ENCODE results near the gene MYB.
A peak's percentile ranks its signal among the peaks of the same experiment; 100 is the strongest.

The MYB gene

GRCh38 chr6:135189344-135189743 lies 8.2 kb downstream of the MYB start:
- no peak for DNase-seq (ENCODE audit: low spot score)

GRCh38 chr6:135191508-135192255 lies 10.6 kb downstream of the MYB start:
- DNase-seq (ENCODE audit: low spot score), result no peak

- DNase-seq (ENCODE audit: low spot score), result no peak
Measured at GRCh38 chr6:135192256-135193174, 11.4 kb downstream of the MYB start.

- no peak for DNase-seq (ENCODE audit: low spot score)
Measured at GRCh38 chr6:135193221-135193620, 12.1 kb downstream of the MYB start.

- DNase-seq (ENCODE audit: low spot score), result no peak
Measured at GRCh38 chr6:135195041-135195440, 13.9 kb downstream of the MYB start.

GRCh38 chr6:135195522-135195921 lies 14.4 kb downstream of the MYB start:
- no peak for DNase-seq (ENCODE audit: low spot score)

- DNase-seq (ENCODE audit: low spot score), result no peak
Measured at GRCh38 chr6:135196739-135197510, 15.8 kb downstream of the MYB start.

- DNase-seq (ENCODE audit: low spot score), result no peak
Measured at GRCh38 chr6:135202836-135203235, 21.7 kb downstream of the MYB start.

GRCh38 chr6:135204951-135205350 lies 23.8 kb downstream of the MYB start:
- no peak for DNase-seq (ENCODE audit: low spot score)

- DNase-seq (ENCODE audit: low spot score), result no peak
Measured at GRCh38 chr6:135209803-135210202, 28.7 kb downstream of the MYB start.

GRCh38 chr6:135210632-135211305 lies 29.7 kb downstream of the MYB start:
- no peak for DNase-seq (ENCODE audit: low spot score)

- DNase-seq (ENCODE audit: low spot score), result no peak
Measured at GRCh38 chr6:135211306-135211702, 30.2 kb downstream of the MYB start.

- DNase-seq (ENCODE audit: low spot score), result peak; percentile 2
Measured at GRCh38 chr6:135212020-135212806, 31.1 kb downstream of the MYB start.

- DNase-seq (ENCODE audit: low spot score), result no peak
Measured at GRCh38 chr6:135212935-135213334, 31.8 kb downstream of the MYB start.

- DNase-seq (ENCODE audit: low spot score), result no peak
Measured at GRCh38 chr6:135213616-135214015, 32.5 kb downstream of the MYB start.

GRCh38 chr6:135215160-135215559 lies 34.1 kb downstream of the MYB start:
- no peak for DNase-seq (ENCODE audit: low spot score)

- DNase-seq (ENCODE audit: low spot score), result no peak
Measured at GRCh38 chr6:135215563-135215962, 34.5 kb downstream of the MYB start.

GRCh38 chr6:135217663-135218062 lies 36.6 kb downstream of the MYB start:
- DNase-seq (ENCODE audit: low spot score), result no peak

GRCh38 chr6:135219346-135219745 lies 38.2 kb downstream of the MYB start:
- DNase-seq (ENCODE audit: low spot score), result no peak

- DNase-seq (ENCODE audit: low spot score), result no peak
Measured at GRCh38 chr6:135221042-135221441, 39.9 kb downstream of the MYB start.

- DNase-seq (ENCODE audit: low spot score), result no peak
Measured at GRCh38 chr6:135221505-135221904, 40.4 kb downstream of the MYB start.
